ENCODE results near the gene RPL18A. TPM values are rescaled to one million over a fixed set of nuclear protein-coding genes. Genes with fewer than 3 reads are reported as not detected.

RPL18A gene
- total and polyA plus RNA-seq, 2 of the 13 experiments (the other 11 are each of a cell fraction or from before 2014, with no cell fraction given): 1,471 to 2,004 TPM

- in situ Hi-C loops (cut with HindIII; ENCODE audit: extremely low pct_ligation_motif_present, low pct_unique_long_range_greater_than_20kb) (no loop called here), intact Hi-C loops (cut with micrococcal nuclease; ENCODE audit: unreplicated experiment) (no loop called here)
- no peaks in the 10 kb centered on the region for H4K20me1 ChIP-seq (ENCODE audit: insufficient read depth, low read length)
- DNase-seq (ENCODE audit: low spot score): no peak
- no peak overlapping the region for H3K4me2 ChIP-seq (ENCODE audit: low read depth, low read length)
- H3K79me2 ChIP-seq (ENCODE audit: insufficient read depth, low read length): no peaks in the 10 kb centered on the region
- FAIRE-seq: no peak
- no peaks in the 10 kb centered on the region for H3K9me3 ChIP-seq (ENCODE audit: low read length)
- no peak for ATAC-seq
- WGBS (ENCODE audit: low lambda C conversion rate): 91% methylated on average over 28 of the region's 29 CpGs
- H2AFZ ChIP-seq (ENCODE audit: low read length): no peak overlapping the region
- no peak overlapping the region for H3K4me3 ChIP-seq (replicated peaks in 1 of 3; ENCODE audit: insufficient read depth in 1 of 3, low read depth in 2 of 3, low read length in 3 of 3)
- 0 out of 2 replicates have a peak, but pooled peaks cover 7% of the 10 kb centered on the region for H3K4me1 ChIP-seq (ENCODE audit: insufficient read depth, low read length)
- no TSS peak for BruUV-seq (replicated peaks)
- H3K27ac ChIP-seq (ENCODE audit: extremely low read length, insufficient read depth, low read length): no peak overlapping the region
- no peaks in the 10 kb centered on the region for H3K27me3 ChIP-seq (ENCODE audit: control insufficient read depth in 1 of 2, insufficient read depth in 2 of 2, low read length in 2 of 2)
- ChIA-PET CTCF (ENCODE audit: low intra/inter-chr PET ratio, low total read pairs) (no interaction called here), POLR2A (interaction anchor here (0.9 to 1.2 kb wide), 2 partner anchors 18 to 19 kb away, joined by 3 to 4 read pairs; partner anchors contain the start of gene JAK3)
- no peaks in the 10 kb centered on the region; a peak in 2 of 5 replicates for H3K36me3 ChIP-seq (replicated peaks in 1 of 2; ENCODE audit: control insufficient read depth in 1 of 2, insufficient read depth in 2 of 2, low read length in 2 of 2)
- no peak overlapping the region for H3K9ac ChIP-seq (ENCODE audit: insufficient read depth, low read depth, low read length)
- TF ChIP-seq MTA3 (CRISPR knock-in tag; IDR thresholded peaks at IDR 0.05) (no peak), ZNF572 (CRISPR knock-in tag; IDR thresholded peaks at IDR 0.05) (no peak), ZNF142 (CRISPR knock-in tag; IDR thresholded peaks at IDR 0.05) (no peak), MLX (CRISPR knock-in tag; IDR thresholded peaks at IDR 0.05) (no peak), RNF219 (CRISPR knock-in tag; IDR thresholded peaks at IDR 0.05) (no peak), ZNF772 (CRISPR knock-in tag; IDR thresholded peaks at IDR 0.05) (no peak), ZNF367 (CRISPR knock-in tag; IDR thresholded peaks at IDR 0.05; ENCODE audit: borderline replicate concordance) (no peak), ZKSCAN5 (CRISPR knock-in tag; IDR thresholded peaks at IDR 0.05) (no peak), ZNF570 (CRISPR knock-in tag; IDR thresholded peaks at IDR 0.05; ENCODE audit: borderline replicate concordance) (no peak)
Measured at GRCh38 chr19:17829855-17830566, 29.7 kb upstream of the RPL18A start.

Data from HepG2 (cell line).